Measurements from ENCODE around the gene HOXB4. TPM values are rescaled to one million over a fixed set of nuclear protein-coding genes. Genes with fewer than 3 reads are reported as not detected.

The HOXB4 gene
- total RNA-seq, 1 experiment from 2014 or later: 9.7 TPM

DNA sequence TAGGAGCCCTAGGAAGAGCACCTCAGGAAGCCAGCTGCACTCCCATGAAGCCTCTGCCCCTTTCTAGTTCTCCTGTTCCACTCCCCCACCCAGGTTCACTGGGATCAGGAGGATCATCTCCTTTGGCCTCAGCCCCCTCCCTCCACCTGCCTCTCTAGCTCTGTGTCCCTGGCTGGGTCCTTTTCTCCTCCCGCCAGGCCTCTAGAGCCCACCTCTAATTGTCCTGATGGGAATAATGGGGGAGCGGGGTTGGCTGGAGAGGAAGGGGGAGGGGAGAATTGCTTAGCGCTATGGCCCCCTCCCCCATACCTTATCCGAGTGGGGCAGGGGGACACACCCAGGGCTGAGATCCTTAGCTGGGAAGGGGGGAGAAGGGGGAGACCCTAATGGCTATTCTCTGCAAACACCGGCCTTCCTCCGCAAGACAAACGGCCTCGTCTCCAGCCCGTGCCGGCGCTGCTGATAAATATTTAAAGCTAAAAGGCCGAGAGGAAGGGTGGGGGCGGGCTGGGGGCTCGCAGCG, 31.7 kb upstream of the HOXB4 start:
- no TSS peak for BruUV-seq (replicated peaks)
- no peak for DNase-seq (ENCODE audit: low spot score)
- peak overlapping the region; percentile 96 for H3K27ac ChIP-seq (ENCODE audit: low read depth, low read length, poor library complexity, severe bottlenecking)
- no peaks in the 10 kb centered on the region for H3K9me3 ChIP-seq (ENCODE audit: low read depth, low read length, poor library complexity, severe bottlenecking)
- CTCF ChIA-PET: no interaction called here
- POLR2A ChIA-PET (ENCODE audit: low non-redundant PET): interaction anchor here (0.6 kb wide), 1 partner anchor 128 kb away, joined by 3 read pairs; no protein-coding TSS in a partner anchor
- H3K27me3 ChIP-seq (replicated peaks; ENCODE audit: insufficient read depth, low read depth, low read length, poor library complexity): no peaks in the 10 kb centered on the region
- H3K36me3 ChIP-seq (ENCODE audit: insufficient read depth, low read length, poor library complexity, severe bottlenecking): peaks cover 6% of the 10 kb centered on the region
- H3K4me1 ChIP-seq (ENCODE audit: insufficient read depth, low read length, poor library complexity, severe bottlenecking): peaks cover 33% of the 10 kb centered on the region
- no peak for TF ChIP-seq EZH2 (IDR thresholded peaks at IDR 0.05; ENCODE audit: borderline replicate concordance, low read depth, low read length, poor library complexity, severe bottlenecking)
- TF ChIP-seq, protein P1, sequence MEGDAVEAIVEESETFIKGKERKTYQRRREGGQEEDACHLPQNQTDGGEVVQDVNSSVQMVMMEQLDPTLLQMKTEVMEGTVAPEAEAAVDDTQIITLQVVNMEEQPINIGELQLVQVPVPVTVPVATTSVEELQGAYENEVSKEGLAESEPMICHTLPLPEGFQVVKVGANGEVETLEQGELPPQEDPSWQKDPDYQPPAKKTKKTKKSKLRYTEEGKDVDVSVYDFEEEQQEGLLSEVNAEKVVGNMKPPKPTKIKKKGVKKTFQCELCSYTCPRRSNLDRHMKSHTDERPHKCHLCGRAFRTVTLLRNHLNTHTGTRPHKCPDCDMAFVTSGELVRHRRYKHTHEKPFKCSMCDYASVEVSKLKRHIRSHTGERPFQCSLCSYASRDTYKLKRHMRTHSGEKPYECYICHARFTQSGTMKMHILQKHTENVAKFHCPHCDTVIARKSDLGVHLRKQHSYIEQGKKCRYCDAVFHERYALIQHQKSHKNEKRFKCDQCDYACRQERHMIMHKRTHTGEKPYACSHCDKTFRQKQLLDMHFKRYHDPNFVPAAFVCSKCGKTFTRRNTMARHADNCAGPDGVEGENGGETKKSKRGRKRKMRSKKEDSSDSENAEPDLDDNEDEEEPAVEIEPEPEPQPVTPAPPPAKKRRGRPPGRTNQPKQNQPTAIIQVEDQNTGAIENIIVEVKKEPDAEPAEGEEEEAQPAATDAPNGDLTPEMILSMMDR (conservative IDR thresholded peaks at IDR 0.05; ENCODE audit: low read depth, low read length): no peak
- intact Hi-C loops (cut with micrococcal nuclease; ENCODE audit: unreplicated experiment): no loop called here
- peak overlapping the region; percentile 87 for H3K4me3 ChIP-seq (ENCODE audit: low read depth, low read length, poor library complexity, severe bottlenecking)

DNA sequence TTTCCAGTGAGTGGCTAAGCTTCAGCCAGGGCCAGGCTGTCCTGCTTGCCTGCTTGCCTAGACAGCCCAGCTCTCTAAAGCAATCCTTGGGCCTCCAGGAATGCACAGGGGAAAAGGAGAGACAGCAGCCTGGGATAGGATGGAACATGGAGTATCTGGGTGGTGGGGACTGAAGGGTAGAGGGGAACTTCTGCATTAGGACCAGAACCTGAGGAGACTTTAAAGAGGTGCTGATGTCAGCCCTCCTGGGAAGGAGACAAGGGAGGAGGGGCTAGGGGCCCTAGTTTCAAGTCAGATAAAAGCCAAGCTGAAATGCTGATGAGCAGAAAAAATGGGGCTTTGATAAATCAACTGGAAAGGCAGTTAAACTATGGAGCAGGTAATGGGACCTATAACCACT, 30.9 kb upstream of the HOXB4 start:
- Histone ChIP-seq H3K27ac (ENCODE audit: low read depth, low read length, poor library complexity, severe bottlenecking) (peak overlapping the region; percentile 35), H3K4me1 (ENCODE audit: insufficient read depth, low read length, poor library complexity, severe bottlenecking) (peaks cover 35% of the 10 kb centered on the region), H3K27me3 (replicated peaks; ENCODE audit: insufficient read depth, low read depth, low read length, poor library complexity) (no peaks in the 10 kb centered on the region), H3K9me3 (ENCODE audit: low read depth, low read length, poor library complexity, severe bottlenecking) (no peaks in the 10 kb centered on the region), H3K4me3 (ENCODE audit: low read depth, low read length, poor library complexity, severe bottlenecking) (peak overlapping the region; percentile 87), H3K36me3 (ENCODE audit: insufficient read depth, low read length, poor library complexity, severe bottlenecking) (peaks cover 6% of the 10 kb centered on the region)
- no peak for DNase-seq (ENCODE audit: low spot score)
- CTCF ChIA-PET: no interaction called here
- POLR2A ChIA-PET (ENCODE audit: low non-redundant PET): no interaction called here
- intact Hi-C loops (cut with micrococcal nuclease; ENCODE audit: unreplicated experiment): no loop called here
- TF ChIP-seq, protein P1 (conservative IDR thresholded peaks at IDR 0.05; ENCODE audit: low read depth, low read length): no peak
- no peak for TF ChIP-seq EZH2 (IDR thresholded peaks at IDR 0.05; ENCODE audit: borderline replicate concordance, low read depth, low read length, poor library complexity, severe bottlenecking)
- no TSS peak for BruUV-seq (replicated peaks)

DNA sequence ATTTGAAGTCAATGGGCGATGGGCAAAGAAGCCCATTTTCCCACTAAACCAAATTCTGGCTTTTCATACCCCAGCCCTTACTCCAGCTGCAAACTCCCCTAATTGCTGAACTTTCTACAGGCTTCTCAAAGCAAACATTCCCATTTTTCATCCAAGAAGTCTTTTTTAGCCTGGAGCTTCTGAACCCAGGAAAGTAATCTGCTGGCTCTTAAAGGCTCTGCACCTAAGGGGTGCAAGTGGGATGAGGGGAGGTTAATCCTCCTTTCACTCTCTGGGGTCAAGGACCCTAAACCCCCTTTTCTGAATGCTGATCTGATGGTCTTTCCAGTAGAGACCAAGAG, 30.3 kb upstream of the HOXB4 start:
- POLR2A ChIA-PET (ENCODE audit: low non-redundant PET): no interaction called here
- no peak overlapping the region for H3K4me3 ChIP-seq (ENCODE audit: low read depth, low read length, poor library complexity, severe bottlenecking)
- no peaks in the 10 kb centered on the region for H3K9me3 ChIP-seq (ENCODE audit: low read depth, low read length, poor library complexity, severe bottlenecking)
- H3K27me3 ChIP-seq (replicated peaks; ENCODE audit: insufficient read depth, low read depth, low read length, poor library complexity): no peaks in the 10 kb centered on the region
- H3K27ac ChIP-seq (ENCODE audit: low read depth, low read length, poor library complexity, severe bottlenecking): peak overlapping the region; percentile 35
- DNase-seq (ENCODE audit: low spot score): no peak
- peaks cover 6% of the 10 kb centered on the region for H3K36me3 ChIP-seq (ENCODE audit: insufficient read depth, low read length, poor library complexity, severe bottlenecking)
- CTCF ChIA-PET: no interaction called here
- peaks cover 35% of the 10 kb centered on the region for H3K4me1 ChIP-seq (ENCODE audit: insufficient read depth, low read length, poor library complexity, severe bottlenecking)
- BruUV-seq (replicated peaks): no TSS peak
- TF ChIP-seq, protein P1 (conservative IDR thresholded peaks at IDR 0.05; ENCODE audit: low read depth, low read length): no peak
- no peak for TF ChIP-seq EZH2 (IDR thresholded peaks at IDR 0.05; ENCODE audit: borderline replicate concordance, low read depth, low read length, poor library complexity, severe bottlenecking)
- intact Hi-C loops (cut with micrococcal nuclease; ENCODE audit: unreplicated experiment): no loop called here

Measured in A673 (cell line).